Esophagus muscularis mucosa (tissue), 4 donors: ENCODE measurements around the gene CYFIP2. TPM values are rescaled to one million over a fixed set of nuclear protein-coding genes. Genes with fewer than 3 reads are reported as not detected.

Experiments used
- DNase-seq: peaks from one replicate; pipeline ENCODE4 v3.0.0-alpha.2; 2017; ENCODE audit errors: extremely low spot score
- H3K27ac ChIP-seq, 4 donors: fragments of 200-600 bp; sonication (generic); replicated peaks in 1 of 4; 1 replicate in 3 of 4; 2 replicates in 1 of 4; pipeline ENCODE4 v1.5.1; 2016 to 2019; ENCODE audit warnings: mild to moderate bottlenecking in 1 of 4
- H3K27me3 ChIP-seq, 4 donors: fragments of 200-600 bp; sonication (generic); one replicate each; pipeline versions ENCODE4 v1.5.1 to v1.6.0; 2016 to 2019
- H3K36me3 ChIP-seq, 4 donors: fragments of 200-600 bp; sonication (generic); one replicate each; pipeline ENCODE4 v1.5.1; 2016 to 2019
- H3K4me1 ChIP-seq, 4 donors: fragments of 200-600 bp; sonication (generic); one replicate each; pipeline ENCODE4 v1.5.1; 2016 to 2019
- H3K4me3 ChIP-seq, 4 donors: fragments of 200-600 bp; sonication (generic); 1 replicate in 2 of 4; 2 replicates in 2 of 4; pipeline ENCODE4 v1.5.1; 2016 to 2019; ENCODE audit warnings: mild to moderate bottlenecking in 4 of 4, moderate library complexity in 1 of 4
- H3K9me3 ChIP-seq, 4 donors: fragments of 200-600 bp; sonication (generic); 1 replicate in 3 of 4; 2 replicates in 1 of 4; pipeline ENCODE4 v1.5.1; 2016 to 2019
- CTCF ChIP-seq, 3 experiments: fragments of 200-600 bp in 2 of 3; fragments of 450-650 bp in 1 of 3; sonication (generic) in 2 of 3; IDR thresholded peaks; one replicate each; pipeline ENCODE4 v1.5.1; 2017 to 2019; ENCODE audit warnings: antibody characterized with exemption in 3 of 3, mild to moderate bottlenecking in 2 of 3, moderate library complexity in 1 of 3
- EP300 ChIP-seq: sonication (generic); formaldehyde crosslinking; IDR thresholded peaks from one replicate; pipeline ENCODE4 v1.6.1; 2017; ENCODE audit warnings: antibody characterized with exemption
- POLR2A ChIP-seq: fragments of 450-650 bp; IDR thresholded peaks from one replicate; pipeline ENCODE4 v1.6.1; 2017; ENCODE audit warnings: antibody characterized with exemption, moderate library complexity, mild to moderate bottlenecking, low read depth
- POLR2AphosphoS5 ChIP-seq, 2 donors: sonication (generic); formaldehyde crosslinking; IDR thresholded peaks; one replicate each; pipeline ENCODE4 v1.6.1; 2017; ENCODE audit warnings: antibody characterized with exemption in 2 of 2
- WGBS: methylation state at CpG from one replicate; pipeline ENCODE4 v1.1.5; 2018; 5-methylcytosine and 5-hydroxymethylcytosine counted together
- intact Hi-C: fragments of 100-400 bp; cut with DNase I; formaldehyde crosslinking; loops from one replicate; pipeline ENCODE4 v1.15.1; 2023
- total RNA-seq, 4 donors: library from RNA; depleted of rRNA; stranded (reverse); fragments of >200 nt; gene quantifications; one replicate each; pipeline versions ENCODE4 v1.1.0 to v1.2.1, GENCODE V29; 2016

The CYFIP2 gene
- total RNA-seq, 4 donors from 2014 or later: 12.6 to 24.9 (median 14.6) TPM

- H3K27ac ChIP-seq: no peak overlapping the region
- H3K36me3 ChIP-seq: peaks cover 0 to 18% (median 4%) of the 10 kb centered on the region in 4 donors
- no peaks in the 10 kb centered on the region for H3K9me3 ChIP-seq
- DNase-seq: no peak
- intact Hi-C loops: no loop called here
- no peak for TF ChIP-seq EP300
- no peak for TF ChIP-seq CTCF (IDR thresholded peaks at IDR 0.05)
- no peak for TF ChIP-seq POLR2A
- no peak for TF ChIP-seq POLR2AphosphoS5 (IDR thresholded peaks at IDR 0.05)
- H3K4me1 ChIP-seq: peaks cover 0 to 4% (median 0%) of the 10 kb centered on the region in 4 donors
- 98% methylated on average over 10 of the region's 10 CpGs for WGBS
- no peaks in the 10 kb centered on the region for H3K27me3 ChIP-seq
- H3K4me3 ChIP-seq: no peak overlapping the region
These were observed 34.6 kb downstream of the CYFIP2 start for GRCh38 chr5:157300564-157300963.

DNA sequence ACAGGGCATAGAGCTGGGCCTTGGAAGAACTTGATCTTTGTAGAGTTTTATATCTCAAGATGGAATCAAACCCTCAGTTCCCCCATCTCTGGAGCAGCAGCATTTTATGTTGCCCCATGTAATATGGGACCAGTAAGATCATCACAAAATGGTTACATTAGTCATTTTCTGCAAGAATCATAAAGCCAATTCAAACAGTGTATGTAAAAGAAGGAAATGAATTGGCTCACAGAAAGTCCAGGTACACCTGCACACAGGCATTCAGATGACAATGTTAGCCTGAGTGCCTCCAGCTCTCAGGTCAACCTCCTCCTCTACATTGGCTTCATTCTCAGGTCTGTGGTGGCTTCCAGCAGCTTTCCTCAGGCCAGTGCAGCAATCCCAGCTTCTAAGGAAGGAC, 35.1 kb downstream of the CYFIP2 start:
- no peaks in the 10 kb centered on the region for H3K9me3 ChIP-seq
- no peak for DNase-seq
- intact Hi-C loops: no loop called here

DNA sequence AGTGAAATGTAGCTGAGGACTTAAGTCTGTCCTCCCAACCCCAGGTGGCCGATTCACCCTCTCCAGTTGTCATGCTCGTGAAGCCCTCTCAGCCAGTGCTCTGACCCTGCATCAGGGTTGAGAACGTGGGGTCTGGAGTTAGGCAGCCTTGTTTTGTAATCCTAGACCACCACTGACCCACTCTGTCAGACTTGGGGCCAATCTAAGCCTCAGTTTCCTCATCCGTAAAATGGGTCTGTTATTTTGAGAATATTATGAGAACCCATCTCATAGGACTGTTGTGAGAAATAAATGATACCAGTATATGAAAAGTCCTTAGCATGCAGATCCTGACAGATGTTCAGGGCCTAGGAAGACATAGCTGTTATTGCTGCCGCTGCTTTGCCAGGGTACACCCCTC, 37.1 kb downstream of the CYFIP2 start:
- peaks cover 0 to 4% (median 0%) of the 10 kb centered on the region in 4 donors for H3K4me1 ChIP-seq
- TF ChIP-seq POLR2A: no peak
- TF ChIP-seq EP300: no peak
- no peak for TF ChIP-seq CTCF (IDR thresholded peaks at IDR 0.05)
- TF ChIP-seq POLR2AphosphoS5 (IDR thresholded peaks at IDR 0.05): no peak
- no peak overlapping the region for H3K4me3 ChIP-seq
- DNase-seq: no peak
- peaks cover 0 to 6% (median 4%) of the 10 kb centered on the region in 4 donors for H3K36me3 ChIP-seq
- intact Hi-C loops: no loop called here
- 93% methylated on average over 5 of the region's 5 CpGs for WGBS
- no peaks in the 10 kb centered on the region for H3K9me3 ChIP-seq
- H3K27ac ChIP-seq: no peak overlapping the region
- H3K27me3 ChIP-seq: no peaks in the 10 kb centered on the region

More for the DNA sequence above, 35.1 kb downstream of the CYFIP2 start:
- H3K4me3 ChIP-seq: no peak overlapping the region
- H3K4me1 ChIP-seq: peaks cover 0 to 4% (median 0%) of the 10 kb centered on the region in 4 donors
- no peak overlapping the region for H3K27ac ChIP-seq
- TF ChIP-seq EP300 (no peak), POLR2AphosphoS5 (IDR thresholded peaks at IDR 0.05) (no peak), POLR2A (no peak), CTCF (IDR thresholded peaks at IDR 0.05) (no peak)
- H3K36me3 ChIP-seq: peaks cover 0 to 18% (median 4%) of the 10 kb centered on the region in 4 donors
- no peaks in the 10 kb centered on the region for H3K27me3 ChIP-seq

DNA sequence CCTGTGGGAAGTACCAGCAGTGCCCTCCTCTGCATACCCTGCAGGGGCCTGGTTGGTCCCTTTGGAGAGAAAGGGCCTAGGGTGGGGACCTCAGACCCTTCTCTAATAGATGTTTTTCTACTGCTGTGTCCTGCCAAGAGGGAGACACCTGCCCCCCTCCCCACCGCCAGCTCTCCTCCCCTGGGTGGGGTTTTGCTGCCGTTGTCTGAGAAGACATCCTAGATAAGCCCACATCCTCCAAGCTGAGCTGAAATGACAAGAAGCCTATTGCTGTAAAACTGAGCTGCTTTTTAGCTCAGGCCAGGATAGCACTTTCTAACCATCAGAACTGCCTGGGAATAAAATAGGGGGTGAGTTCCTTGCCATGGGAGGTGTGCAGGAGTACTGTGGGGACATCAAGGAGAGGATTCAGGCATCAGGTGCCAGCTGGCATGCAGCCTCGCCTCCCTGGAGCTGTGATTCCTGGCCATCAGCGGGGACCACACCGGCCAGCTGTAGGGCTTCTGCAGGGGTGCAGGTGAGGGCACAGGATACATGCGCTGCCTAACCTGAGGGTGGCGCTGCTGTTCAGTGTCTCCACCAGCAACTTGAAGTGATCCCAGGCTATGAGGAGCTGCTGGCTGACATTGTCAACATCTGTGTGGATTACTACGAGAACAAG, 37.9 kb downstream of the CYFIP2 start:
- H3K9me3 ChIP-seq: no peaks in the 10 kb centered on the region
- H3K27ac ChIP-seq: no peak overlapping the region
- H3K27me3 ChIP-seq: no peaks in the 10 kb centered on the region
- TF ChIP-seq POLR2A (no peak), POLR2AphosphoS5 (IDR thresholded peaks at IDR 0.05) (no peak), EP300 (no peak), CTCF (IDR thresholded peaks at IDR 0.05) (no peak)
- DNase-seq: no peak
- no peak overlapping the region for H3K4me3 ChIP-seq
- WGBS: 73% methylated on average over 6 of the region's 8 CpGs
- H3K36me3 ChIP-seq: peaks cover 0 to 6% (median 4%) of the 10 kb centered on the region in 4 donors
- intact Hi-C loops: no loop called here
- peaks cover 0 to 4% (median 0%) of the 10 kb centered on the region in 4 donors for H3K4me1 ChIP-seq
